GM21529 (cell line): ENCODE measurements around the gene HSPA14.
"Not testable (repeated sequence)": the region's sequence is repeated elsewhere in the genome, so short reads cannot be mapped to it uniquely, and the experiment has no call there.

Experiments
- ATAC-seq: cut with Tn5 transposase; IDR thresholded peaks from one replicate; pipeline ENCODE4 v1.9.1; 2021; ENCODE audit not compliant: unreplicated experiment

Gene HSPA14

DNA sequence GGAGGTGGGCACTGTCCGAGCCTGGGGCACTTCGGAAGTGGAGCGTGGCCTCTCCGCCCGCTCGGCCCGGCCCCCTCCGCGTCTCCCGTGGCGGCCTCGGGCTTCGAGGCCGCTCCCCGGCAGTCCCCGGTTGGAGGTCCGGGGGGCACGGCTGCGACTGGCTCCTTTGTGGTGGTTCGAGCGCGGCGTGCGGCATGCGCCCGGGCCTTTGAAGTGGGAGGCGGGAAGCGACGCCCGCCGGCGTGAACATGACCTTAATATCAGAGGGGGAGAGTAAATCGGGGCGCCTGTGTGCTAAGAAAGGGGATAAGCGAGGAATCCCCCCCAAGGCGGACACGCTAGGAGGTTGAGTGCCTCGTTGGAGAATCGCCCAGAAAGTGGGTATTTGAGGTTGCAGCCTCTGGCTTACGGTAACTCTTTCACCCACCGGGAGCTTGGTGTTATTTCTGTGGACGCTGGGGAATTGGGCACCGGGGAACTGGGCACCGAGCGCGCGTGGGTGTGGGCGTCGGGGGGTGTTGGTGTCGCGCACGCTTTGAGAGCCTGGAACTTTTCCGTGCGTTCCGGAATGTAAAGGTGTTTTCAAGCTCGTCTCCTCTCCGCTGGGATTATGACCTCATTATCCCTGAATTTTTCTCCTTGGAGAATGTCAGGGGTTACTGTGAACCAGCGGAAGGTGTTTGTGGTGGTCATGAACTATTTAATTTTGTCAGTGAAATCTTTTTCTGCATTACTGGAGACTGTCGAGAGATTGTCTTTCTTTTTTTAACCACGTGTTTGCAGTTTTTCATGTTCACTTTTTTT lies 41.2 kb downstream of the HSPA14 start:
- ATAC-seq: peak; percentile 18

DNA sequence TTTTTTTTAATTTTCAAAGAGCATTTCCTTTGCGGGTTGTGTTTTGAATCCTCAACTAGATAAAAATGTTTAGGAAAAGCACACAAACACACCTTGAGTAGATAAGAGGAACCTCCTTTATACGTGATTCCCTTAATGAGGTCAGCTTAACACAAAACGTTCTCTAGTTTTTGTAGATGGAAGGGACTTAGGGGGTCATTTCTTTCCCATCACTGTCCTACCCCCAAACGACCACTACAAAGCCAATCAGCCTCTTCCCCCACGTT lies 41.8 kb downstream of the HSPA14 start:
- ATAC-seq: no peak

DNA sequence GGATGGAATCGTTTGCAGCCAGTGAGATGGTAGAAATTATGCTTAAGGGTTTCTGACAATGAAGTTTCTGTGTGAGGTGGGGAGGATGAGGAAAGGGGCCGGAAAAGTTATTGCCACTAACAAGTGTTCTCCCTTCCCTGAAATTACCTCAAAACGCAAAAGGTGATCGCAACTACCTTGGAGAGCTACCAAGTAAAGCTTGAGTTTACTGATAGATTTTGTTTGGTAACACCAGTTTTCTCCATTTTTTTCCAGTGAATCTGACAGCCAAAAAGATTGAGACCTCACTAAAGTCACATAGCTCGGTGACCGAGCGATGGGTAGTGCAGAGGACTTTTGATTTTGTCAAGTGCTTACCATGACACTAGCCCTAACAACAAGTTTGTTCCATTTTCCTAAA lies 42.1 kb downstream of the HSPA14 start:
- ATAC-seq: no peak

DNA sequence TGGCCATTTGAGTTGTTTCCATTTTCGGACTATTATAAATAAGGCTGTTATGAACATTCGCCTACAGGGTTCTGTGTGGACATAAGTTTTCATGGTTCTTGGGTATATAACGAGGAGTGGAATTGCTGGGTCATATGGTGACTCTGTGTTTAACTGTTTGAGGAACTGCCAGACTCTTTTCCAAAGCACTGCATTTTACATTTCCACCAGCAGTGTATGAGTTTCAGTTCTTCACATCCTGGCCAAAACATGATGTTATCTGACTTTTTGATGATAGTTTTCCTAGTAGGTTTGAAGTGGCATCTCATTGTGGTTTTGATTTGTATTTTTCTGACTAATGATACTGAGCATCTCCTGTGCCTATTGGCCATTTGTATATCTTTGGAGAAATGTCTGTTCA lies 46.0 kb downstream of the HSPA14 start:
- ATAC-seq: no peak

DNA sequence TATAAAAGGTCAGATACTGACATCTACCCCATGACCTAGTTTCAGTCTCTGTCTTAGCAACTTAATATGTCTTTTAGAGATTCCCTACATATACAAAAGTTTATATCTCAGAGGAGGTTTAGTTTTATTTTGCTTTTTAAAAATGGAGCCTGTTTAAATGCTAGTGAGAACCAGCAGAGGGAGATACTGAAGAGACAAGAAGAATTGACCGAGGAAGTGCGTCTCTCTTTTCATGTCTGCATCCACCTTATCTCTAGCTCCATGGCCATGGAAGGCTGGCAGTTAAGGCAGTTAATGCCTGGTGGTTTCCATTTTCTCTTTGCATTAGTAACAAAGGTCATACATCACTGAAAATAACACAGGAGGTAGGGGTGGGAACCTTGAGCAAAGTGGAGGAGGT lies 51.2 kb downstream of the HSPA14 start:
- no peak for ATAC-seq

DNA sequence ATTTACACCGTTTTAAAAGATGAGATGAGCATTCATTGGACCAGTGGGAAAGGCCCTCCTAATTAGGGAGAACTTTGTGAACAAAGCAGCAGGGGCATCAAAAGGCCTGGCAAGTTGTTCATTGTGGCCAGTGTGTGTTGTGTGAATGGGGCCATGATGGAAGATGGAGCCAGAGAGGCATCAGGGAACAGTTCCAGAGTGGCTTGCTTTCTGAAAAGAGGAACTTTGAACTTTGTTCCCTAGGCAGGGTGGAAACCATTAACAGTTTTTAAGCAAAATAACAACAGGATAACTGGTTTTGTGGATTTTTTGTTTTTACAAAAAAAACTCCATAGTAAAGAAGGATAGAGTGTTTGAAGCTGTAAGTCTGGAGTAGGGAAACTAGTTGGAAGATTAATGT lies 53.0 kb downstream of the HSPA14 start:
- no peak for ATAC-seq

DNA sequence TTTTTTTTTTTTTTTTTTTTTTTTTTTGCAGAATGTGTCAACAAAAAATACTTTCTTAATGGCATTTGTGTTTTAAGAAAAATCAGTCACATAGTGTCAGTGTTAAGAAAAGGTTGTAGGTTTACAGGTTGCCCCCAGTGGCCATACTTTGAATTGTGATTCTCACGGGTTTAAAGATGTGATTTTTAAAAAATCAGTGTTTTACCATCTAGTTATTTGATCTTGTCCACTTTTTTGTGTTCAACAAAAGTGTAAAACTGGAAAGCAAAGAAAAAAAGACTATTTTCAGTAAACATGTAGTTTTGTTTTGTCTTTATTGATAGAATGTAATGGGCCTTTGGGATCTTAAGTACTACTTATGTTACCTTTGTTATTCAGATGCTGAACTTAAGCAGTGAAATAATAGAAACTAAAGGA lies 66.2 kb downstream of the HSPA14 start:
- ATAC-seq: peak; percentile 45

DNA sequence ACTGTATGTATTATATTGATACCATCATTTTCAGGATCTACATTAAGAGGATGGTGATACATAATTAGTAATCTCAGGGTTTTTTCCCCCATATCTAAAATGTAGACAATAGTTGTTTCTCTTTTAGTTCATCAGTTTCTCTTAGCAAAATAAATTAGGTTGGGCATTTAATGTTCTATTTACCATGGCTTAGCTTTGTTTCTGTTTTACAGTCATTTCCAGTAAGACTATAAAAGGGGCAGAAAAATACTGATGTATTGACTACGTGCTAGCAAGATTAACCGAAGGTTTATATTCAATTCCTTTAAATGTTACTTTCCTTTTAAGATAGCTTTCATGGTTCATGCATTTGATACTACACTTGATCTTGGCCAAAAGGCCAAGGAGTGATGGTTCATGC lies 66.8 kb downstream of the HSPA14 start:
- ATAC-seq: no peak

DNA sequence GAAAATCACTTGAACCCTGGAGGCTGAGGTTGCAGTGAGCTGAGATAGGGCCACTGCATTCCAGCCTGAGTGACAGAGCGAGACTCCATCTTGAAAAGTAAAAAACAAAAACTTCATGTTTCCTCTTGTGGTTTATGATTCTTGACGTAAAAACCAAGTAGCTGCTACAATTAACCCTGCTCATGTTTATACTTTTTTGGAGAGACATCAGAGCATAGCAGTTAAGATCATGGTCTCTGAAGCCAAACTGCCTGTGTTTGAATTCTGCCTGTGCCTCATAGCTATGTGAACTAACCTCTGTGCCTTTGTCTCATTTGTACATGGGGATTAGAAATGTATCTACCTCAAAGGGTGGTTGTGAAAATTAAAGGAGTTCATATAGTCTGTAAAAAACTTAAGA lies 67.8 kb downstream of the HSPA14 start:
- no peak for ATAC-seq

DNA sequence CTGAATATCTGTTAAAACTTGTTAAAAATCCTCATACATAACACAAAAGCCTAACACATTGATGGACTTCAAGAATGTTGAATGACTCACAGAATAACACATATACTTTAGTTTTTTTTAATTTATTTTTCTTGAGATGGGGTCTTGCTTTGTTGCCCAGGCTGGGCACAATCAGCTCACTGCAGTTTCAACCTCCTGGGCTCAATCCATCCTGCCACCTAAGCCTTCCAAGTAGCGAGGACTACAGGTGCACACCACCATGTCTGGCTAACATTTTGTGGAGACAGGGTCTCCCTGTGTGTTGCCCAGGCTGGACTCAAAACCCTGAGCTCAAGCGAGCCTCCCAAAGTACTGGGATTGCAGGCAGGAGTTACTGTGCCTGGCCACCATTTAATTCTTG lies 68.7 kb downstream of the HSPA14 start:
- ATAC-seq: no peak

DNA sequence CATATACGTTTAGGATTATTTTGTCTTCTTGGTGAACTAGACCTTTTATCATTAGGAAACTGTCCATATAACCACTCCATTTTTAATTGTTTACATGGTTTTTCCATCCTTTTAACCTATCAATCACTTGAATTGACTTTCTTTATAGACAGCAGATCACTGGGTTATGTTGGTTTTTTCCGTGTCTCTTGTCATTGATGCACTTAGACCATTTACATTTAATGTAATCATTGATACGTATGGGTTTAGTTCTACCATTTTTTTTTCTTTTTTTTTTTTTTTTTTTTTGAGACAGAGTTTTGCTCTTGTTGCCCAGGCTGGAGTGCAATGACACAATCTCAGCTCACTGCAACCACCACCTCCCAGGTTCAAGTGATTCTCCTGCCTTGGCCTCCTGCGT lies 69.5 kb downstream of the HSPA14 start:
- ATAC-seq: not testable (repeated sequence)

DNA sequence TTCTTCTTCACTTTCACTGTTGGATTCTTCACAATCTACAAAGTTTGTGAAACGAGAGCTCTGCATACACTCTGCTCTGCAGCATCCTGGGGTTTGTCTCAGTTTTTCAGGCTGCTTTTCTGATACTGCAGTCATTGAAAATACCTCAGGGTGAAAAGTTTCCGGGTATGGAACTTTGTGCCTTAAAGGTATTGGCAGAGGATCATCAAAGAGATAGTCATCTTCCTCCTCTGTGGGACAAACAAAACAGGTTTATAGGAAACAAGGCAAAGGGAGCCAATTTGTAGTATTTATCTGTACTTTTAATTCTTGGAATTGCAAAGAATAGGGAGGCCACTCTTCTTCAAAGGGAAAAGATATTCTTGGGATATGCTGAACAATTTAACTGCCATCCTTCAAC lies 71.0 kb downstream of the HSPA14 start:
- ATAC-seq: no peak

DNA sequence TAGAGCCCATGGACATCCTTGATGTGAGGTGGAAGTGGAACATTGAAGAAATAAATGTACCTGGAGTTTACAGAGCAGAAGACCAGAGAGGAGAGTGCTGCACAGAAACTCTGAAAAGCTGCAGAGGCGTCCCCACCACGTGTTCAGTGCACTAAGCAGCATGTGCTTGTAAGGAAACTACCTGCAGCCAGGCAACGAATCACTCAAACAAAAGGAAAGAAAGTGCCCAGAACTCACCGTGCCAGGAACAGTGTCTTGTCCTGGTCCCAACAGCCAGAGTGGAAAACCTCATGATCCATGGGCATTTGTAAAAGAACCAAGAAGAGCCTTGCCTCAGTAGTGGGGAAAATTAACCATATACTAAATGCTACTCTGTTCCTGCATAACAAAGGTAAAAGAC lies 72.8 kb downstream of the HSPA14 start:
- ATAC-seq: no peak

DNA sequence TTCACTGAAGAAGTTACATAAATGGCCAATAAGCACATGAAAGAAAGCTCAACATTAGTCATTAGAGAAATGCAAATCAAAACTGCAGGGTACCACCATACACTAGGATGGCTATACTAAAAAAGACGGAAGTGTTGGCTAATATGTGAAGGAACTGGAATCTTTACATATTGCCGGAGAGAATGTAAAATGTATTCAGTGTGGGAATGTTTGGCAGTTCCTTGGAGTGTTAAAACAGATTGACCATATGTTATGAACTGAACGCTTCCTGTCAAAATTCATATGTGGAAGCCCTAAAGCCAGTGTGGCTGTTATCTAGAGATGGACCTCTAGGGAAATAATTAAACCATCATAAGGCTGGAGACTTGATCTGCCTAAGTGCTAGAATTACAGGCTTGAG lies 73.7 kb downstream of the HSPA14 start:
- ATAC-seq: no peak

DNA sequence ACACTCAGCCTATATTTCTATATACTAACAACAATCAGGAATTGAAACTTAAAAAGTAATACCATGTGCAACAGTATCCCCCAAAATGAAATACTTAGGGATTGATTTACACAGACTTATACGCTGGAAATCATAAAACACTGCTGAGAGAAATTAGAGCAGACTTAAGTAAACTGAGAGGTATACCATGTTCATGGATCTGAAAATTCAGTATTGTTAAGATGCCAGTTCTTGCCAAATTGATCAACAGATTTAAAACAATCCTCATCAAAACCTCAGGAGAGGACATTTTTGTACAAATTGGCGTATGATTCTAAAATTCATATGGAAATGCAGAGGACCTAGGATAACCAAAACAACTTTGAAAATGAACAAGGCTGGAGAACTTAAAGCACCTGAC lies 78.5 kb downstream of the HSPA14 start:
- ATAC-seq: no peak

DNA sequence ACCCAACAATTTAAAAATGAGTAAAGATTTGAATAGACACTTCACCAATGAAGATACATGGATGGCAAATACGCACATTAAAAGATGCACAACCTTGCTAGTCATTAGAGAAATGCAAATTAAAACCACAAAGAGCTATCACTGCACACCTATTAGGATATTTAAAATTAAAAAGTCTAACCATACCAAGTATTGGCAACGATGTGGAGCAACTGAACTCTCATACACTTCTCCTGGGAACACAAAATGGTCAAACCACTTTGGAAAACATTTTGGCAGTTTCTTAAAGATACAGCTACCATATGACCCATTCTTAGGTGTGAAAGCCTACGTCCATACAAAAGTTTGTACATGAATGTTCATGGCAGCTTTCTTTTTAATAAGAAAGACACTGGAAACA lies 79.7 kb downstream of the HSPA14 start:
- ATAC-seq: no peak

DNA sequence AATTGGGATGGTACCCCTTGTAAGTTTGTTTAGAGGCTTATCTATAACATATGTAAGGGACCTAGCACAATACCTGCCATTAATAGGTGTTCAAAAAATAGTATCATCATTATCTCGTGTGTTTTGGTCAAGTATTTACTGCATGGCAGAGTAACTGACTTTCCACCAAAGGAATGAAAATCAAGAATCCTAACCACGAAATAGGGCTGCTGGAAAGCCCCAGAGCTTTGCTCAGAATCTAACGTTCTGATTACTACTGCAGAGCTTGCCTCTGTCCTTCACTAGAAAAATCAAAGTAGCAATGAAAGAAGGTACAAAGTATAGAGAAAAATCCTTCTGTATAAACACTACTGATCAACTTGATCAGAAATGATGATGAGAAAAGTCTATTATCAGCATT lies 80.9 kb downstream of the HSPA14 start:
- no peak for ATAC-seq
